ENCODE data around the gene MCCC1.
"Not testable (repeated sequence)": the region's sequence is repeated elsewhere in the genome, so short reads cannot be mapped to it uniquely, and the experiment has no call there.

MCCC1 gene

DNA sequence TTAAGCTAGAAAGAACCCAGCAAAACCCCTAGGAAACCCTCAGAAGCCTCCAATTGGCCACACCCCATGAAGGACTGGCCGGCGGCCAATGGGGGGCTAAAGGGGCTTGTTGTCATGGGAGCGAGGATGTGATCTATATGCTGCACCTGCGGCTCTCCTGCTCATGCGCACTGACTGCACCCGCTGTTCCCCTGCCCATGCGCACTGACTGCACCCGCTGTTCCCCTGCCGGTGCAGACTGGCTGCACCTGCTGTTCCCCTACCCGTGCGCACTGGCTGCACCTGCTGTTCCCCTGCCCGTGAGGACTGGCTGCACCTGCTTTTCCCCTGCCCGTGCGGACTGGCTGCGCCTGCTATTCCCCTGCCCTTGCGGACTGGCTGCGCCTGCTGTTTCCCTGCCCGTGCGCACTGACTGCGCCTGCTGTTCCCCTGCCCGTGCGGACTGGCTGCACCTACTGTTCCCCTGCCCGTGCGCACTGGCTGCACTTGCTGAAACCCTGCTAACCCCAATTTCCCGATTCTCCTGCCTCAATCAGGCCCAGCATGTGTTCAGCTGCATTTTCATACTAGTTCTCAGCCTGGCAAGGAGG lies 16.8 kb upstream of the MCCC1 start:
- peak; percentile 49 to 72 for DNase-seq

DNA sequence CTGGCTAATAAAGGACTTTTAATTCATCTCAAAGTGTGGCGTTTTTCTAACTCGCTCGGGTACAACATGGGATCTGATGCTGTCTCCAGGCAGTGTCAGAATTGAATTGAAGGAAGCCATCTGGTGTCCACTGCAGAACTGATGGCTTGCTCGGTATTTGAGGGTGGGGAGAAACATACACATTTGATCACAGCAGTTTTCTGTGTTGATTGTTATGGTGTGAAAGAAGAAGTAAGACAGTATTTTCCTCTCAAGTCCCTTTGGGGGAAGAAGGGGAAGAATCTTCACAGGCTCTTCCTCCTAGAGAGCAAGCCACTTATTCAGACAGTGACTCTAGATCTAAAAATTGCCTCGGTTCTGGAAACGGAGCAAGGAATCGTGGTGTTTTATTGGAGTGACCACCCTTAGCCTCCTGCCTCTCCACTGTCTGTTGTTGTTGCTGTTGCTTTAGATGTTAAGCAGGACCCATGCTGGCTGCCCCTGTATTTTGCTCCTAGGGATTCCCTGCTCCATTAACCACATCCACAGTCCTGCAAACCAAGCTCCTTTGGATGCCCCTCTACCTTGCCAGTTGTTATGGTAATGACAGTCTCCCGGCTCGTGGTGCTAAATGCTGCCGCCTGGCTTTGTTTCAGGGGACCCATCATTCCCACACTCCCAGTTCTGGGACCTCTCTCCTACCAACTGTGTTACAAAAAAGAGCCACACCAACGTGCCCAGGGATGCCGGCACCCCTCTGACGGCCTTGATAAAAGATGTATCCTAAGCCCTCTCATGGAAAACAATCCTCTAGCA lies 15.3 kb upstream of the MCCC1 start:
- DNase-seq: no peak
- TF ChIP-seq POLR2A (IDR thresholded peaks at IDR 0.05; ENCODE audit: low read length) (no peak), GATA1 (IDR thresholded peaks at IDR 0.05; ENCODE audit: low read depth, low read length) (no peak)

More for the DNA sequence above, 16.8 kb upstream of the MCCC1 start:
- TF ChIP-seq POLR2A (IDR thresholded peaks at IDR 0.05; ENCODE audit: low read length) (no peak), GATA1 (IDR thresholded peaks at IDR 0.05; ENCODE audit: low read depth, low read length) (no peak)

DNA sequence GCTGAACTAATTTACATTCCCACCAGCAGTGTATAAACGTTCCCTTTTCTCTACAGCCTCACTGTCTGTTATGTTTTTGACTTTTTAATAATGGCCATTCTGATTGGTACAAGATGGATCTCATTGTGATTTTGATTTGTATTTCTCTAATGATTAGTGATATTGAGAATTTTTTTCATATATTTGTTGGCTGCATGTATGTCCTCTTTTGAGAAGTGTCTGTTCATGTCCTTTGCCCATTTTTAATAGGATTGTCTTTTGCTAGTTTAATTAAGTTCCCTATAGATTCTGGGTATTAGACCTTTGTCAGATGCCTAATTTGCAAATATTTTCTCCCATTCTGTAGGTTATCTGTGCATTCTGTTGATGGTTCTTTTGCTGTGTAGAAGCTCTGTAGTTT lies 10.6 kb upstream of the MCCC1 start:
- DNase-seq: not testable (repeated sequence)

DNA sequence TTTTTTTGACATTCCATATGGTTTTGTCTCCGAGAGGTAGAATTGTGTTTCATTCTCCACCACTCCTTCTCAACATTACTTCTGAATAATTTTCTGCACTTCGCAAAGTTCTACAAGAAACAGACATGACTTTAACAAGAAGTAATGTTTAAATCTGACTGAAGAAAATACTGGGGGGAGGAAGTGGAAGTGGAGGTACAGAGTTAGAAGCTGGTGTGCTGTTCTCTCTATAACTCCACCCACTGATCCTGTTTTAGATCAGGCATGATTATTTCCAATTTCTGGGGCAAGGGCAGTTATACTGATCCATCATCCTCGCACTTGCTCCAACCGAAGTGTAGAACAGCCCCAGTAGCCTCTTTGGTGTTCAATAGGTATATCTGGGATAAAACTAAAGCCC lies 9.2 kb upstream of the MCCC1 start:
- TF ChIP-seq GATA1 (IDR thresholded peaks at IDR 0.05; ENCODE audit: low read depth, low read length) (no peak), POLR2A (IDR thresholded peaks at IDR 0.05; ENCODE audit: low read length) (no peak)
- no peak for DNase-seq

DNA sequence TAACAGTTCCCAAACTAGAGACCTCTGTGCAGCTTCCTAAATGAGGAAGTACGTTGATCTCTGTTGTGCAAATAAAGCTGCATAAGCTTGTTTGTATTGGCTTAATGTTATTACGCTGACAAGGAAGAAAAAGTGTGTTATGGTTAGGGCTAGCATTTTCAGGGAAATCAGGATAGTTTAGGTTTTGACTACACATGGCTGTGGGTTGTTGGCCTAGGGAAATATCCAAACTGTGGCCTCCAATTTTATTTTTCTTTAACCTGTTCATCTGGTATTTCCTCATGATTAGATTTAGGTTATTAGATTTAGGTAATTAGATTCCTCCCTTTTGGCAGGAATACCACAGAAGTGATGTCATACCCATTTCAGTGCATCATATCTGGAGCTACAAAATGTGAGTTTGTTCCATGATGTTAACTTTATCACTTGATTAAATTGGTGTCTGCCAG lies 8.7 kb upstream of the MCCC1 start:
- DNase-seq: no peak
- TF ChIP-seq POLR2A (IDR thresholded peaks at IDR 0.05; ENCODE audit: low read length) (no peak), GATA1 (IDR thresholded peaks at IDR 0.05; ENCODE audit: low read depth, low read length) (no peak)

DNA sequence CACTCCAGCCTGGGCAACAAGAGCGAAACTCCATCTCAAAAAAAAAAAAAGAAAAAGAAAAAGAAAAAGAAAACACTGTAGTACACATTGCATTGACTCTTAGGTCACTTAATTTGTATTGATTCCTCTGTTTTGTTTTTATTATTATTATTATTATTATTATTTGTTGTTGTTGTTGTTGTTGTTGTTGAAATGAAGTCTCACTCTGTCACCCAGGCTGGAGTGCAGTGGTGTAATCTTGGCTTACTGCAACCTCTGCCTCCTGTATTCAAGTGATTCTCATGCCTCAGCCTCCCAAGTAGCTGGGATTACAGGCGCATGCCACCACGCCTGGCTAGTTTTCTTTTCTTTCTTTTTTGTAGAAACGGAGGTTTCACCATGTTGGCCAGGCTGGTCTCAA lies 8.1 kb upstream of the MCCC1 start:
- DNase-seq: not testable (repeated sequence)

DNA sequence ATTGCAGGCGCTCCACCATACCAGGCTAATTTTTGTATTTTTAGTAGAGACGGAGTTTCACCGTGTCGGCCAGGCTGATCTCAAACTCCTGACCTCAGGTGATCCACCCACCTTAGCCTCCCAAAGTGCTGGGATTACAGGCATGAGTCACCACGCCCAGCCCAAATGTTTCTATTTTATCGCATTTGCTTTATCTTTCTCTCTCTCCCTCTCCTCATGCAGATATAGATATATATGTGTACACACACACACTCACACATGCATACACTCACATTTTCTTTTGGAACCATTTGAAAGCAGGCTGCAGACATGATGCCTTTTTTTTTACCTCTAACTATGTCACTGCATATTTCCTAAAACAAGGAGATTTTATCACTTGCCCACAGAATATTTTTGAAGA lies 7.3 kb upstream of the MCCC1 start:
- no peak for DNase-seq
- no peak for TF ChIP-seq GATA1 (IDR thresholded peaks at IDR 0.05; ENCODE audit: low read depth, low read length)
- TF ChIP-seq POLR2A (IDR thresholded peaks at IDR 0.05; ENCODE audit: low read length): no peak

DNA sequence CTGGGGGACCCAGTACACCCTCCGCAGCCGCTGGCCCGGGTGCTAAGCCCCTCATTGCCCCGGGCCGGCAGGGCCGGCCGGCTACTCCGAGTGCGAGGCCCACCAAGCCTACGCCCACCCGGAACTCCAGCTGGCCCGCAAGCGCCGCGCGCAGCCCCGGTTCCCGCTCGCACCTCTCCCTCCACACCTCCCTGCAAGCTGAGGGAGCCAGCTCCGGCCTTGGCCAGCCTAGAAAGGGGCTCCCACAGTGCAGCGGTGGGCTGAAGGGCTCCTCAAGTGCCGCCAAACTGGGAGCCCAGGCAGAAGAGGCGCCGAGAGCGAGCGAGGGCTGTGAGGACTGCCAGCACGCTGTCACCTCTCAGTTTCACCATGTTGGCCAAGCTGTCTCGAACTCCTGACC lies 4.7 kb upstream of the MCCC1 start:
- not testable (repeated sequence) for DNase-seq

DNA sequence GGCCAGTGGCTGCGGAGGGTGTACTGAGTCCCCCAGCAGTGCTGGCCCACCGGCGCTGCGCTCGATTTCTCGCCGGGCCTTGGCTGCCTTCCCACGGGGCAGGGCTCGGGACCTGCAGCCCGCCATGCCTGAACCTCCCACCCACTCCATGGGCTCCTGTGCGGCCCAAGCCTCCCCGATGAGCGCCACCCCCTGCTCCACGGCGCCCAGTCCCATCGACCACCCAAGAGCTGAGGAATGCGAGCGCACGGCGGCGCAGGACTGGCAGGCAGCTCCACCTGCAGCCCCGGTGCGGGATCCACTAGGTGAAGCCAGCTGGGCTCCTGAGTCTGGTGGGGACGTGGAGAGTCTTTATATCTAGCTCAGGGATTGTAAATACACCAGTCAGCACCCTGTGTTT lies 1.7 kb upstream of the MCCC1 start:
- not testable (repeated sequence) for DNase-seq

DNA sequence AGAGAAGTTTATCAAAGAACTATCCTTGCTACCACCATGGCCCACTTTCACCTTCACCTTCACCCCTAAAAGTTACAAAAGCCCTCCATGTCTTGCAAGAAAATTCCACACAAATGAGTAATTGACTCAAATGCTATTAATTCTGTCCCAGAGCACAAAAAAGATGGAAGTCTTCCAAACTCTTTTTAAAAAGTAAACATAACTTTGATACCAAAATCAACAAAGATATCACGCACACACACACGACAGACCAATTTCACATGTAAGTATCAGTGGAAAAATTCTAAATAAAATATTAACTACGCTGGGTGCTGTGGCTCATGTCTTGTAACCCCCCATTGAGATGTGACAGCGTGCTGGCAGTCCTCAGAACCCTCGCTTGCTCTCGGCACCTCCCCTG lies 1.1 kb upstream of the MCCC1 start:
- TF ChIP-seq POLR2A (IDR thresholded peaks at IDR 0.05; ENCODE audit: low read length): no peak
- no peak for DNase-seq

DNA sequence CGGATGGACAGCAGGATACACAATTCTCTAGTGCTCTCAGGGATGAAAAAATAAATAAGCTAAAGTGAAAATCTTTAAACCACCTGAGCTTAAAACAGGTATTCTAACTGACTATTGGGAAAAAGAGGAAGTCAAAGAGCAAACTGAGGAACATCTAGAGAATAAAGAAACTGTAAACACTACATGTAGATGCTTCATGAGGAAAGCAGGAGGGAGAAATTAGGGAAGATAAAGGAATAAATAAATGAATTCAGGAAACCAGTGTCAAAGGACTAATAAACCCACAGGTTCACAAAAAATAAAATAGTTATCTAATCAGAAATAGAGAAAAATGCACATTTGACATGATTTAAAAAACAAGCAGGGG lies 525 bp upstream of the MCCC1 start:
- TF ChIP-seq GATA1 (IDR thresholded peaks at IDR 0.05; ENCODE audit: low read depth, low read length): no peak
- TF ChIP-seq POLR2A (IDR thresholded peaks at IDR 0.05; ENCODE audit: low read length): no peak

DNA sequence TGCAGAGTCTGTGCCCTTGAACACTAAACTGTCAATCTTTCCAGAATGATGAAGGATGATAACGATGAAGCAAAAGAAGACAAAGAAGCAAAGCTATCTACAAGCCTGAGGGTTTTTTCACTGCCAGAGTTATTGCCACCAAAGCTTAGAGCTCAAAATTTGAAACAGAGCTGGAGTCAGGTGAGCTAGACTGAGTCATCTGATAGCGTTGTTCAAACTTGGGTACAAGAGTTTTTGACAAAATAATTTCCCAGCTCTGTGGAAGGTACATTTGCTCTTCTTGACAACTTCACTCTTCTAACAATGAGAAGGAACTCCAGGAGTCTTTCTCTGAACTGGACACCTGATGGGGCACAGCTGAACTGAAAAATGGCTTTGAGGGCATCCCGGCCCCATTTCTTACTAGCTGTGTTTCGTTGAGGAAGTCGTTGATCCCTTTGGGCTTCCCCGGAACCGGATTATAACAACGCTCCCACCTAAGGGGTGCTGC lies 715 bp downstream of the MCCC1 start:
- peak in 1 of 2 experiments; percentile 51 for DNase-seq
- no peak for TF ChIP-seq POLR2A (IDR thresholded peaks at IDR 0.05; ENCODE audit: low read length)
- TF ChIP-seq GATA1 (IDR thresholded peaks at IDR 0.05; ENCODE audit: low read depth, low read length): no peak

More for the DNA sequence above, 525 bp upstream of the MCCC1 start:
- DNase-seq: no peak

DNA sequence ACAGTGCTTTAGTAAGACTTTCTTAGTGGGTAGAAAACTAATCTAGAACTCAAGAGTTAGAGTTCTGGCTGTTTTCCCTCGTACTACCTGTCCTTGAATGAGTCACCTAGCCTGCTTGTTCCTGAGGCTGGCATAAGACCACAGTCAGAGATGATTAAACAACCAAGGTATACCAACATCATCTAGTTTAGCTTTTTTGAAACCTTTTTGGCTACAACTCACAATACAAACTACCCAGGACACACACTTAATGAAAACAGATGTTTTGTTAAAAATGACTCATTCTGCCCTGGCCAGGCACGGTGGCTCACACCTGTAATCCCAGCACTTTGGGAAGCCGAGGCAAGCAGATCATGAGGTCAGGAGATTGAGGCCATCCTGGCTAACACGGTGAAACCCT lies 4.6 kb downstream of the MCCC1 start:
- no peak for DNase-seq
- TF ChIP-seq GATA1 (IDR thresholded peaks at IDR 0.05; ENCODE audit: low read depth, low read length): no peak
- no peak for TF ChIP-seq POLR2A (IDR thresholded peaks at IDR 0.05; ENCODE audit: low read length)

DNA sequence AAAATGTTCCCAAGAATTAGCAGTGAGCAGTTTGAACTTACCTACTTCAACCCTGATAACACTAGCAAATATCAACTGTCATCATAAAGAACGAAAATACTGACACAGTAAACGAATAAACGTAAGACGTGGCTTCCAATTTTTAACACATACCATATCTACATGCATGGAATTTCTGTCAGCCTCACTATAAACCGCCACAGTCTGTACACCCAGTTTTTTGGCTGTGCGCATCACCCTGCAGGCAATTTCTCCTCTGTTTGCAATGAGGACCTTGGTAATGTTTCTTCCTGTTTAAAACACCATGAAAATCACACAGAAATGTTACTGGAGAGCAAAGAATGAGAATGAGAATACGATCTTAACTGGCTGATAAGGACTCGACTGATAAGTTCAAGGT lies 7.0 kb downstream of the MCCC1 start:
- TF ChIP-seq GATA1 (IDR thresholded peaks at IDR 0.05; ENCODE audit: low read depth, low read length): no peak
- TF ChIP-seq POLR2A (IDR thresholded peaks at IDR 0.05; ENCODE audit: low read length): no peak

DNA sequence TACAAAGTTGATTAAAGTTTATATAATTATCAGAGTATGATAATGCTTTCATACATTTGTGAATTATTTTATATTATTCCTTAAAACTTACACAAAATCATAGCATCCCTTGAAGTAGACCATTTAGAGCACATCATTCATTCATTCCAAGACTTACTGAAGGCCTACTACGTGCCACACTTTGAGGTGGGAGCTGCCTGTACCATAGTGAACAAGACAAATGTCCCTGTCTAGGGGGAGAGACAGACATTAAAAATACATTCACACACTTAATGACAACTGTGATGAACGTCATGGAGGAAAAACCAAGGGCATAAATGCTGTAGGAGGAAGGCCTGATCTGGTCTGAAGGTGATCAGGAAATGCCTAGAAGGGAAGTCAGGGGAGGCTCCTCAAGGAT lies 12.1 kb downstream of the MCCC1 start:
- TF ChIP-seq GATA1 (IDR thresholded peaks at IDR 0.05; ENCODE audit: low read depth, low read length) (no peak), POLR2A (IDR thresholded peaks at IDR 0.05; ENCODE audit: low read length) (no peak)
- DNase-seq: no peak

More for the DNA sequence above, 7.0 kb downstream of the MCCC1 start:
- DNase-seq: no peak
